Measurements from ENCODE around the gene DNAJB2.
A peak's percentile ranks its signal among the peaks of the same experiment; 100 is the strongest.

Gene DNAJB2

DNA sequence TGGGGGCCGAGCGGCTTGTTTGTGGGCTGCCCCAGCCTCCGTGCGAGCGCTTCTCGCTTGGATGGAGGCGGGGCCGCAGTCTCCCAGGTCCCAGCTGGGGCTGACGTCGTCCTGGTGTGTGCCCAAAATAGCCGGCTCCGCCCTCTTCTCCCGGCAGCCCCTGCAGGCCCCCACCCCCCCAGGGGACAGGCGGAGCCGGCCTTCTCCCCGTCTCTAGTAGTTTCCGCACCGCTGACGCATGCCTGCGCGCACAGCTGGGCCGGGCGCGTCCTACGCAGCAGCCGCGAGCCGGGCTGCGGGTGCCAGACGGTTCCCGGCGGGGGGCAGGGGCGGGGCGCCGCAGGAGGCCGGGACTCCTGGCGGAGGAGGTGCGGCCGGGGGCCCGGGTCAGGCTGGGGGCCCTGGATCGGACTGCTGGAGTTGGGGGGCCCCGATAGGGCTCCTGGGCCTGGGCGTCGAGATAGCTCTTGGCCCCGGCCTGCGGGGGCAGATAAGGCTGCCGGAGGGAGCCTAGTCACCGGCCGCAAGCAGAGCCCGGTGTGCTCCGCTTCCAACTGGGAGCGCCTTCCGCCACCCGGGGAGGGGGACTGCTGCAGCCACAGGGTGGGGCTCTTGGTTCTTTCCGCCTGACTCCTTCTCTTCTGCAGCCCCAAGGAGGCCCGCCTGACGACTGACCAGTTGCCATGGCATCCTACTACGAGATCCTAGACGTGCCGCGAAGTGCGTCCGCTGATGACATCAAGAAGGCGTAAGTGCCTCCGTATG, at the start of gene DNAJB2:
Gene DNAJB2 (plus strand): TSS at position 216 of the 765 bp plus-strand sequence. CDS start 468 bp downstream, at position 684.
- peak; percentile 98 for DNase-seq (ENCODE audit: low spot score)

DNA sequence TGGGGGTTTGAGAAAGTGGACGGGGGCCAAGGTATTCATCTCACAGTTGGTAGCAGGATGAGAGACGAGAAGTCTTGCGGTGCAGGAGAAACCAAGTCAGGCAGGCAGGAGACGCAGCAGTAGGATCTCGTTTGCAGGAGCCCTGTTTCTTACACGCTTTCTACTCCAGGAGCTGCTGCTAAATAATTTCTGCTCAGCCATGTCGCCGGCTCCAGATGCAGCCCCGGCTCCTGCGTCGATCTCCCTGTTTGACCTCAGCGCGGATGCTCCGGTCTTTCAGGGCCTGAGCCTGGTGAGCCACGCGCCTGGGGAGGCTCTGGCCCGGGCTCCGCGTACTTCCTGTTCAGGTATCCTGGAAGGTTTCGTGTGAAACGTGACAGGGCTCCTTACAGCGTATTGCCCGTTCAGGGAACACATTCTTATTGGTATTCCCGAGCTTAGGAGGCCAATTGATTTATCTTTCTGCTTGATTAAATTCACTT, 49.1 kb upstream of the DNAJB2 start:
- no peak for DNase-seq (ENCODE audit: low spot score)

GRCh38 chr2:219234331-219234730, 44.8 kb upstream of the DNAJB2 start:
- DNase-seq (ENCODE audit: low spot score) = no peak

DNA sequence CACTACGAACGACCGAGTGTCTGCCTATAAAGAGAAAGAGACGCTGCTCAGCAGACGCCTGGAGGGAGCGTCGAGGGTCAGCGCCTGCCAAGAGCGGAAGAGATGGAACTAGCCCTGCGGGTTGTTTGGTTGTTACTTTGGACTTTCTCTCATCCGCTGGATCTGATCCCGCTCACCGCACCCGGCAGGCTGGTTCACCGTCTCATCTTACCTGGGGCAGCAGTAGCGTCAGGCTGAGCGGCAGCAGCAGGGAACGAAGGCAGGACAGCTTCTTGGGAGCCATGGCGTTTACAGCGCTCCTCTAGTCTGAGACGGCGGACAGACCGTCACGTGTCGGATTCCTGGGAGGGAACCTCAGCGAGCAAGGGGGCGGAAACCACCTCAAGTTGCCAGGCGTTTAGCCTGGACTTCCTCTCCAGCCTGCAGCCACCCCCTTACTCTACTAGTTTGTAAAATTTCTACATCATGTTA, 35.8 kb upstream of the DNAJB2 start:
- DNase-seq (ENCODE audit: low spot score) = no peak

DNA sequence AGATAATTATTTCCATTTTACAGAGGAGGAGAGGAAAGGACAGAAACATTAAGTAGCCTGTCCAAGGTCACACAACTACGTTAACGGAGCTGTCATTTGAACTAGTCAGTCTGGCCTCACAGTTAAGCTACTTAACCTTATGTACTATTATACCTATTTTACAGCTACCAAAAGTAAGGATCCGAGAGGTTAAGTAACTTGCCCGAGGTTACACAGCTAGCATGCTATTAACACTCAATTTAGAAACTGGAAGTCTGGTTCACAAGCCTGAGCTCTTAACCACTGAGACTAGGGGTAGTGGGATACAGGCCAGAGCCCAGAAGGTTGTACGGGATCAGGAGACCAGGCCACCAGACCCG, 34.4 kb upstream of the DNAJB2 start:
- DNase-seq (ENCODE audit: low spot score) = no peak

GRCh38 chr2:219245148-219245898, 33.8 kb upstream of the DNAJB2 start, which contains the start of the genes GLB1L and STK16:
TSS of gene GLB1L (minus strand) at chr2:219245444. CDS start at chr2:219243573, 1,871 bp downstream.
TSS of gene STK16 (plus strand) at chr2:219245479. CDS start at chr2:219246000, 521 bp downstream.
- peak; percentile 87 for DNase-seq (ENCODE audit: low spot score)

- no peak for DNase-seq (ENCODE audit: low spot score)
Measured at GRCh38 chr2:219245899-219246230, 33.3 kb upstream of the DNAJB2 start.

DNA sequence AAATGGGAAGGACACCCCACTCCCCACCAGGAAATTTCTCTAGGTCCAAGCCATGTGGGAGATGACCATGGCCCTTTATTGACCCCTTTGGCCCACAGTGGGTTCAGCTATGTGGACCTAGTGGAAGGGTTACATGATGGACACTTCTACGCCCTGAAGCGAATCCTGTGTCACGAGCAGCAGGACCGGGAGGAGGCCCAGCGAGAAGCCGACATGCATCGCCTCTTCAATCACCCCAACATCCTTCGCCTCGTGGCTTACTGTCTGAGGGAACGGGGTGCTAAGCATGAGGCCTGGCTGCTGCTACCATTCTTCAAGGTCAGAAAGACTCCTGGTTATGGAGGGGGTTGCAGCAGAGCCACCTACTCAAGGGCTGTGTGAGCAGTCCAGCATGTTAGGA, 32.6 kb upstream of the DNAJB2 start:
- no peak for DNase-seq (ENCODE audit: low spot score)

GRCh38 chr2:219247678-219248642, 31.2 kb upstream of the DNAJB2 start:
- peak; percentile 82 for DNase-seq (ENCODE audit: low spot score)

- no peak for DNase-seq (ENCODE audit: low spot score)
Measured at GRCh38 chr2:219248845-219249202, 30.3 kb upstream of the DNAJB2 start.

- DNase-seq (ENCODE audit: low spot score) = peak; percentile 55
Measured at GRCh38 chr2:219249203-219249980, 29.8 kb upstream of the DNAJB2 start.

GRCh38 chr2:219250049-219250781, 29.0 kb upstream of the DNAJB2 start:
- DNase-seq (ENCODE audit: low spot score) = no peak

GRCh38 chr2:219251656-219252055, 27.5 kb upstream of the DNAJB2 start:
- no peak for DNase-seq (ENCODE audit: low spot score)

- peak; percentile 56 for DNase-seq (ENCODE audit: low spot score)
Measured at GRCh38 chr2:219252084-219252483, 27.1 kb upstream of the DNAJB2 start.

- no peak for DNase-seq (ENCODE audit: low spot score)
Measured at GRCh38 chr2:219252570-219252899, 26.6 kb upstream of the DNAJB2 start.

DNA sequence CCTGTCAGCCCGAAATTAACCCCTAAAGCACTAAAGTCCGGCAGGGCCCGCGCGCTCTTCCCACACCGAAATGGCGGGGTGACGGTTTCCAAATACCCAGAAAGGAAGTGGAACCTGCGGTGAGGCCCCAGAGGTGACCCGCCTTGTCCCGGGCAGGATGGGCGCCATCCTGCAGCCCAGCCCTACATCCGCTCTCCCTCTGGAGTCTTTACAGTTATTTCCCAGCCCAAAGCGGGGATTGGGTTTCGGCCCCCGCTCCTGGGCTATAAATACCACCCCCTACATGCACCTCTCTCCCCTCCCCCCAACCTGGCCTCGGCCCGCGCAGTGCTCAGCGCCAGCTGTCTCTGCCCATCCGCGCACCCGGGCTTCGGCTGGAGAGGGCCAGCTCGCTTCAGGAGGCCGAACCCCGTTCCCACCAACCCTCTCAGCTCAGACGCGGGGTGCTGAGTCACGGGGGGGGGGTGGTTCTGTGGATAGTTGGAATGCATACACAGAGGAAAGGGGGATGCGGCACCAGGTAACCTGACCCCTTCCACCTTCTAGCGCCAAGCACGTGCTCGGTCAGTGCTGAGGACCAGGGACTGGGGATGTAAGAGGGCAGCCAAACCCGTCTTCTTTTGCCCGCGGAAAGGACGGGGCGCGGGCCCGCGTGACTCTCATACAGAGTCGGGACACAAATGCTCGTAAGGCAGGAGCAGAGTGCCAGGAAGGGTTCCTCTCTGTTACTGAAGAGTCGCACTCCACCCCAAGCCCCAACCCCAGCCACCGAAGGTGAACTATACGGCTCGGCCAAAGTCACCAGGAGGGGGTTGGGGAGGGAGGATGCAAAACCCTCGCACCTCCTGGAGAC, 26.0 kb upstream of the DNAJB2 start, which contains the start of gene TUBA4B:
Gene TUBA4B (plus strand): TSS at position 344 of the 853 bp plus-strand sequence. CDS start 165 bp downstream, at position 509.
- peak; percentile 41 for DNase-seq (ENCODE audit: low spot score)

GRCh38 chr2:219253753-219254589, 25.2 kb upstream of the DNAJB2 start, which contains the start of gene TUBA4A:
TSS of gene TUBA4A (minus strand) at chr2:219253918. CDS start at chr2:219253858, 60 bp downstream.
- peak; percentile 89 for DNase-seq (ENCODE audit: low spot score)

DNA sequence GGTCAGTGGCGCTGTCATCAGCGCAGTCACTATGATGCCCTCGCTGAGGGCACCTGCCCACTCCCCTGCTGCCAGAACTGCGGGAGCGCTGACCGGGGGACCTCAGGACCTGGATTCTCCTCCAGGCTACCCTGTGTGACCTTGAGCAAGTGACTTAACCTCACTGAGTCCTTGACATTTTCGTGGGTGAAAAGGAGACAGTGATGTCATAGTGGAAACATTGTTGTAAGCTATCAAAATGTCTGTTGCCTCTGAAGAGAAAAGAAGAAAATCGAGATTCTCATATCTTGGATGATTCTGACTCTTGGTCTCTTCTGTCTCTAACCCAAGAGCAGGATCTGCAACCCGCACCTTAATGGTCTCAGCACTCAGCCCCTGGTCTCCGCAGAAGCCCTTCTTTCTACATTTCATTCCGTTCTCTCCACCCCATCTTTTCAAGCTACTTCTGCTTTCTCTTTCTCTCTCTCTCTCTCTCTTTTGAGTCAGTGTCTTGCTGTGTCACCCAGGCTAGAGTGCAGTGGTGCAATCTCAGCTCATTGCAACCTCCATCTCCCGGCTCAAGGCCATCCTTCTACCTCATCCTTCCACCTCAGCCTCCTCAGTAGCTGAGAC, 24.5 kb upstream of the DNAJB2 start:
- peak; percentile 59 for DNase-seq (ENCODE audit: low spot score)

Measured in CD4-positive, alpha-beta T cell treated with Interleukin-2 at 100 ng/mL for 4 hours (primary cell).